ENCODE results near the gene ZNRF4.

DNA sequence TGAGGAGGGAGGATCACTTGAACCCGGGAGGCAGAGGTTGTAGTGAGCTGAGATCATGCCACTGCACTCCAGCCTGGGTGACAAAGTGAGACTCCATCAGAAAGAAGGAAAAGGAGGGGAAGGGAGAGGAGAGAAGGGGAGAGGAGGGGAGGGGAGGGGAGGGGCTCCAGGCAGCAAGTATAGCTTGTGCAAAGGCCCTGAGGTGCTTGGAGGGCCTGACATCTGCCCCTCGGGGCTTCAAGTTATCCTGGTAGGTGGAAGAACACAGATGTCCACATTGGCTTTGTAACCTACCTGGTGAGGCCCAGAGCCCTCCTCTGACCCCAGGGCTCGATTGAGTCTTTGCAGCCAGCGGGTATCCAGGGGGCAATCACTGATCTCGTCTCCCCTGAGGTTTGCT lies 11.5 kb upstream of the ZNRF4 start:
- TF ChIP-seq, protein P1, sequence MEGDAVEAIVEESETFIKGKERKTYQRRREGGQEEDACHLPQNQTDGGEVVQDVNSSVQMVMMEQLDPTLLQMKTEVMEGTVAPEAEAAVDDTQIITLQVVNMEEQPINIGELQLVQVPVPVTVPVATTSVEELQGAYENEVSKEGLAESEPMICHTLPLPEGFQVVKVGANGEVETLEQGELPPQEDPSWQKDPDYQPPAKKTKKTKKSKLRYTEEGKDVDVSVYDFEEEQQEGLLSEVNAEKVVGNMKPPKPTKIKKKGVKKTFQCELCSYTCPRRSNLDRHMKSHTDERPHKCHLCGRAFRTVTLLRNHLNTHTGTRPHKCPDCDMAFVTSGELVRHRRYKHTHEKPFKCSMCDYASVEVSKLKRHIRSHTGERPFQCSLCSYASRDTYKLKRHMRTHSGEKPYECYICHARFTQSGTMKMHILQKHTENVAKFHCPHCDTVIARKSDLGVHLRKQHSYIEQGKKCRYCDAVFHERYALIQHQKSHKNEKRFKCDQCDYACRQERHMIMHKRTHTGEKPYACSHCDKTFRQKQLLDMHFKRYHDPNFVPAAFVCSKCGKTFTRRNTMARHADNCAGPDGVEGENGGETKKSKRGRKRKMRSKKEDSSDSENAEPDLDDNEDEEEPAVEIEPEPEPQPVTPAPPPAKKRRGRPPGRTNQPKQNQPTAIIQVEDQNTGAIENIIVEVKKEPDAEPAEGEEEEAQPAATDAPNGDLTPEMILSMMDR (IDR thresholded peaks at IDR 0.05), result no peak
- TF ChIP-seq POLR2A (IDR thresholded peaks at IDR 0.05), result no peak
